Measurements from ENCODE around the gene SLC25A21.

The SLC25A21 gene

DNA sequence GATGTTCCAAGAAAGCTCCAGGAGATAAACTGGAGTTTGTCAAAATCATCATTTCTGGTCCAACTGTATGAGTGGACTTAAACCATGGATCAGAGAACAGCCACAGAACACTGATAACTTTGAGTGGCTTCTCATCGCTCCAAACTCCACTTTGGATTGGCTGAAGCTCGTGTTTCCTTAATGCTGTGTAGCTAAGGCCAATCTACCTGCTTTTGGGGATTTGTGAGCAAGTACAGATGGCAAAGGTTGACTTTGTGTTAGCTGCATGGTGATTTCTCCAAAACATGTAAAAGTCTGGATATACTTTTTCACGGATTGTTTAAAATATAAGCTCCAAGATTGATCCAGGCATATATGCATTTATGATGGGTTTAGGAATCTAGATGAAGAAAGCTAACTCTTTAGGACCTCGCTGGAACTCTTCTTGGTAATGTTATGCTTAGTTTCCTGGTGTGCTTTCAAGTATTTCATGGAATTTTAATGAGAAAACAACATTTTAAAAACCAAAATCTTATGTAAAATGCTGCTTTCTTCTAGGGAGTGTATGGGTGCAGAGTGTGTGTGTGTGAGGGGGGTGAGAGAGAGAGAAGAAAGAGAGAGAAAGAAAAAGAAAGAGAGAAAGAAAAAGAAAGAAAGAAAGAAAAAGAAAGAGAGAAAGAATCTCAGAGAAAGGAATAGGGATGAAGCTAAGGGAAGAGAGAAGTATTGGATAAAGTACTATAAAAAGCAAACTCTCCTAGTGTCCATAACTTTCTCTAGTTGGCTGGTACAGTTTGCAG is 522.3 kb downstream of the SLC25A21 start:
- DNase-seq (ENCODE audit: low read depth, low spot score): no peak

DNA sequence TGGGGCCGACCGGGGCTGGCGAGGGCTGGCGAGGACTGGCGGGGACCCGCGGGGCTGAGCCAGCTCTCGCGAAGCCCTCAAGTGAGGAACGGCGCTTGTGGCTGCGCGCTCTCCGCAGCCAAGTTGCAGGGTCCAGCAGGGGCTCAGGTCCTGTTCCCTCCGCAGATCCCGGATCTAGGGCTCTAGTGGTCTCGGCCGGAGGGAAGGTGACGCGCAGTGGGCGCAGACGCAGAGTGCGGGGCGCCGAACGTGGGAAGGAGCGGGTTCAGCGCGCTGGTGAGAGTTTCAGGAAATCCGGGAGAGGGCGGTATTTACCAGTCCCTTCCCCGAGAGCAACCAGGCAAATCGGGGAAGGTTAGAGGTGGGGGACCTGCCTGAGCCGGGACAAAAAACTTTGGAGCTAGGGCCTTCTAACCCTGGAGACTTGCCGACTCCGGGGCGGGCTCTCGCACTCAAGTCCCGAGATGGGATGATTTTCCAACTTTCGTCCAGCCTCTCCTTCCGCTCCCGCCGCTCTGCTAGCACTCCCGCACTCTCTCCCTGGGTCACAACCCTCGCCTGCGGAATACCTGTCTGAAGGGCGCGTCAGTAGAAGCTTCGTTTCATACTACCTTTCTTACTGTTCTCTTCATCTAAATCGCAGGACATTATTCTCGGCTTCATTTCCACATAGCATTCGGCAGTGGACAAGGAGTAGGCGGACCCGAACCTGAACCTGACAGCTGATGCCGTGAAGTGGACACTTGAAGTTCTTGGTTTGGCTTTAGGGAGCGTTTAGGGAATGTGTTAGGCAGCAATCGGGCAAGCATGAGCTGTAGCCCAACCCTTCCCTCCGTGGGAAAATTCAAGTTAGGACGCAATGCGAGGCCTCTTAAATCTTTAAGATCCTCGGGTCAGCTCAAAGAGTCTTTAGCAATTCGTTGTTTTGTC is 524.3 kb downstream of the SLC25A21 start:
- H3K27ac ChIP-seq: no peak overlapping the region
- no peak for DNase-seq (ENCODE audit: low read depth, low spot score)

More for the DNA sequence above, 522.3 kb downstream of the SLC25A21 start:
- no peak overlapping the region for H3K27ac ChIP-seq

DNA sequence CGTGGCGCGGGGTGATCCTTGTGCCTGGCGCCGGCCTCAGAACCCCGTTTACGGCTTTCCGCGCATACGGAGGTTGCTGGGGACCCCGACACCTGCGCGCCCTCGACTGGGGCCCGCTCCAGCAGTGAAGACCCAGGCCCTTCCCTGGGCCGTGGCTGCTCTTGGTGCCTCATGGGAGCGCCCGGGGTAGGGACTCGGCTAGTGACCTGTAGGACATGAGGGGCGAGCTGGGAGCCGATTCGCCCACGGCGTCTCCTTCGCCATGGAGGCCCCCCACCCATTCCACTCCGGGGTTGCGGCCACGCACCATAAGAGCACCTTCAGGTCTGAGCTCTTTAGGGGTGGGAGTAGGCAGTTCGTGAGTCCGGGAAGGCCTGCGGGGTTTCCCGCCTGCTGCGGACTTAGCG is 525.0 kb downstream of the SLC25A21 start:
- no peak for DNase-seq (ENCODE audit: low read depth, low spot score)

DNA sequence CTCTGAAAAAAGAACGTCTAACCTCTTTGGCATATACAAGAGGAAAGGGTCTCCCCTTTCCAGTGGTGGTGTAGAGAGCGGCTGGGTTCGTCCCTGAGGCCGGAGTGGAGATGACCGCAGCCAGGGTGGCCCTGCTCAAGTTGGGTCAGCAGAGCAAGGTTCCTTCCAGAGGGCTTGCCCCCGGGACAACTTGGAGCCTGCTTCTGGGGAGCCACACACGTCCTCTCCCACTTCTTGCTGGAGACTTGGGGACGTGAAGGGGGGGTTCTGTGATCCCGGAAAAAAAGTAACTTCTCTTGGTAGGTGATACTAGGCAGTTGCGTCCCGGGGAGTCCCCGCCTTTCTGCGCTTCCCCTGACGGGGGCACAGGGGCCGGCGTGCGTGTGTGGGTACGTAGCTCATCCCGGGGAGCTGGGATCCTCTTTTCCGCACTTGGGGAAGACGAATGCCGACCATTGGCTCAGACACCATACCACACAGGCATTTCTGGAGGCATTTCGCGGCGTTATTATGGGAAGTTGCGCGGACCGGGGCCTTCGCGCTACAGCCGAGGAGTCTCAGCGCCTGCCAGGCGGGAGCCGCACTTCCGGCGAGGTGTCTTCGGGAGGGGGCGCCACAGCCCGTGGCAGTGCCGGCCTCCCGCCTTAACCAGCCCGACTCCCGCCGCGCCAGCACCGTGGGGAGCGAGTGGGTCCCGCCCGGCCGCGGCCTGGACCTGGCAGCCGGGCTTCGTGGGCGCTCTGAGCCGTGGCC is 525.6 kb downstream of the SLC25A21 start:
- DNase-seq (ENCODE audit: low read depth, low spot score): no peak
- no peak overlapping the region for H3K27ac ChIP-seq

More for the DNA sequence above, 525.0 kb downstream of the SLC25A21 start:
- no peak overlapping the region for H3K27ac ChIP-seq

GRCh38 chr14:36633580-36633979 is 538.8 kb downstream of the SLC25A21 start:
- DNase-seq (ENCODE audit: low read depth, low spot score): no peak
- H3K27ac ChIP-seq: no peak overlapping the region

Data from epithelial cell of prostate (primary cell).